GM12878 (cell line): ENCODE data around the gene SLC6A16. TPM values are rescaled to one million over a fixed set of nuclear protein-coding genes. Genes with fewer than 3 reads are reported as not detected.
"Not testable (repeated sequence)": the region's sequence is repeated elsewhere in the genome, so short reads cannot be mapped to it uniquely, and the experiment has no call there.

Source experiments
- ATAC-seq: fragments of 200-7000 bp; cut with Tn5 transposase; 3 replicates; pipeline ENCODE4 v1.9.1; 2020; ENCODE audit warnings: mild to moderate bottlenecking, moderate library complexity
- BruUV-seq: library from RNA; stranded (reverse); fragments of 400-500 nt; replicated peaks from 2 replicates; lab custom pipeline; 2021; lab: Mats Ljungman, UMichigan
- CTCF ChIA-PET: fragments of 300-600 bp; sonication (Branson Sonifier 250); formaldehyde crosslinking; extraction: SDS; loops from one replicate; lab custom pipeline; 2021; ENCODE audit warnings: inconsistent platforms; lab: Yijun Ruan, JAX
- POLR2A ChIA-PET: fragments of 350-600 bp; formaldehyde crosslinking; extraction: SDS; loops from one replicate; lab custom pipeline; 2021; ENCODE audit warnings: inconsistent platforms; lab: Charles Lee
- RAD21 ChIA-PET: fragments of 300-600 bp; sonication (Branson Sonifier 250); formaldehyde crosslinking; loops from one replicate; lab custom pipeline; 2023; ENCODE audit warnings: antibody characterized with exemption; ENCODE audit not compliant: unreplicated experiment; lab: Charles Lee
- SMC1A ChIA-PET: fragments of 300-600 bp; sonication (Branson Sonifier 250); formaldehyde crosslinking; loops from one replicate; lab custom pipeline; 2023; ENCODE audit not compliant: unreplicated experiment, uncharacterized antibody; lab: Charles Lee
- DNase-seq: peaks from one replicate; pipeline ENCODE4 v3.0.0-alpha.2; 2011; ENCODE audit warnings: low read depth, low spot score
- FAIRE-seq: peaks from 3 replicates; lab custom pipeline; 2011; peaks lifted over from hg19 to GRCh38; lab: Jason Lieb, UNC
- H2AFZ ChIP-seq: 2 replicates; pipeline ENCODE4 v1.6.0; 2011; ENCODE audit warnings: low read depth, low read length, control low read depth; ENCODE audit not compliant: control insufficient read depth
- H3K27ac ChIP-seq: 2 replicates; pipeline ENCODE4 v1.5.1; 2011; ENCODE audit warnings: control low read depth; ENCODE audit not compliant: control insufficient read depth, insufficient read depth
- H3K27me3 ChIP-seq, 2 experiments: replicated peaks in 1 of 2; 2 replicates each; pipeline versions ENCODE4 v1.6.0 to v1.6.1; 2011; ENCODE audit warnings: low read length in 1 of 2; ENCODE audit not compliant: control insufficient read depth in 2 of 2, insufficient read depth in 2 of 2
- H3K36me3 ChIP-seq, 2 experiments: 2 replicates each; pipeline ENCODE4 v1.5.1; 2011; ENCODE audit warnings: low read length in 1 of 2; ENCODE audit not compliant: control insufficient read depth in 2 of 2, insufficient read depth in 2 of 2
- H3K4me1 ChIP-seq: 2 replicates; pipeline ENCODE4 v1.6.1; 2011; ENCODE audit warnings: mild to moderate bottlenecking, low read length, moderate library complexity, mixed read lengths; ENCODE audit not compliant: control insufficient read depth, insufficient read depth
- H3K4me2 ChIP-seq: 2 replicates; pipeline ENCODE4 v1.6.0; 2011; ENCODE audit warnings: control low read depth; ENCODE audit not compliant: control insufficient read depth, insufficient read depth
- H3K4me3 ChIP-seq: fragments of 200-600 bp; sonication (generic); 2 replicates; pipeline ENCODE4 v1.5.1; 2016
- H3K79me2 ChIP-seq: 2 replicates; pipeline ENCODE4 v1.6.0; 2011; ENCODE audit warnings: low read length; ENCODE audit not compliant: control insufficient read depth, insufficient read depth
- H3K9ac ChIP-seq: 2 replicates; pipeline ENCODE4 v1.8.0; 2011; ENCODE audit warnings: low read length, control low read depth, mixed read lengths; ENCODE audit not compliant: control insufficient read depth, insufficient read depth
- H3K9me3 ChIP-seq: replicated peaks from 3 replicates; pipeline ENCODE4 v1.5.1; 2011; ENCODE audit warnings: mild to moderate bottlenecking, low read length; ENCODE audit not compliant: control insufficient read depth, insufficient read depth
- H4K20me1 ChIP-seq: 2 replicates; pipeline ENCODE4 v1.6.0; 2011; ENCODE audit not compliant: control insufficient read depth, insufficient read depth
- RAD21 ChIP-seq: IDR thresholded peaks from 2 replicates; pipeline ENCODE4 v1.6.1; 2011; ENCODE audit warnings: mild to moderate bottlenecking, low read depth, low read length, moderate library complexity; ENCODE audit not compliant: insufficient read depth
- SMC3 ChIP-seq: IDR thresholded peaks from 2 replicates; pipeline ENCODE4 v1.6.1; 2011; ENCODE audit warnings: low read length, improper control_type of control experiment, borderline replicate concordance
- WGBS: methylation state at CpG from one replicate; pipeline ENCODE4 v1.1.6; 2016; ENCODE audit warnings: low lambda C conversion rate; ENCODE audit not compliant: insufficient replicate concordance, insufficient coverage; ENCODE audit errors: missing lambda C conversion rate; 5-methylcytosine and 5-hydroxymethylcytosine counted together
- in situ Hi-C: fragments of 300-500 bp; cut with MboI; formaldehyde crosslinking; loops from 9 replicates; pipeline ENCODE4 v1.14.3; 2018; ENCODE audit warnings: mixed read lengths
- intact Hi-C: fragments of 100-400 bp; cut with micrococcal nuclease; formaldehyde crosslinking; loops from one replicate; pipeline ENCODE4 v1.14.2; 2022; ENCODE audit not compliant: unreplicated experiment
- polyA plus RNA-seq, 11 experiments: library from polyadenylated mRNA; depleted of rRNA in 4 of 11; unstranded in 6 of 11; stranded (reverse) in 5 of 11; fragments of >200 nt; fragmentation: Nextera tagmentation in 4 of 11; fragmentation: Illumina TruSeq in 1 of 11; extraction: Ambion mirVana in 4 of 11; extraction: Trizol in 1 of 11; gene quantifications; 1 replicate in 1 of 11; 2 replicates in 10 of 11; pipeline versions ENCODE4 v1.2.1 to v1.2.3, GENCODE V29; 2011 to 2016; ENCODE audit warnings: inconsistent platforms in 2 of 11, missing spikeins in 2 of 11, low read depth in 1 of 11
- total RNA-seq, 4 experiments: library from RNA; depleted of rRNA in 3 of 4; stranded (reverse); fragments of >200 nt in 3 of 4; fragmentation: Illumina TruSeq in 1 of 4; extraction: Trizol in 1 of 4; gene quantifications; 2 replicates each; pipeline versions ENCODE4 v1.2.1 to v1.2.3, GENCODE V29; 2013 to 2021
- TF ChIP-seq, protein P1 (sequence below): IDR thresholded peaks from 2 replicates; pipeline ENCODE4 v1.6.1; 2012; ENCODE audit warnings: low read depth, low read length, improper control_type of control experiment
- TF ChIP-seq, protein P2 (sequence below), 3 experiments: IDR thresholded peaks in 2 of 3; conservative IDR thresholded peaks in 1 of 3; 2 replicates each; pipeline ENCODE4 v1.5.1; 2011; ENCODE audit warnings: low read depth in 3 of 3, low read length in 3 of 3, mild to moderate bottlenecking in 3 of 3, control low read depth in 2 of 3, moderate library complexity in 2 of 3, inconsistent platforms in 1 of 3, mixed read lengths in 1 of 3; ENCODE audit not compliant: control insufficient read depth in 2 of 3, insufficient read depth in 1 of 3; ENCODE audit errors: extremely low read depth in 1 of 3

The SLC6A16 gene
- total and polyA plus RNA-seq, 10 of the 15 experiments (the other 5 are each of a cell fraction or from before 2014, with no cell fraction given) = 0.23 to 3.2 (median 0.54) TPM

DNA sequence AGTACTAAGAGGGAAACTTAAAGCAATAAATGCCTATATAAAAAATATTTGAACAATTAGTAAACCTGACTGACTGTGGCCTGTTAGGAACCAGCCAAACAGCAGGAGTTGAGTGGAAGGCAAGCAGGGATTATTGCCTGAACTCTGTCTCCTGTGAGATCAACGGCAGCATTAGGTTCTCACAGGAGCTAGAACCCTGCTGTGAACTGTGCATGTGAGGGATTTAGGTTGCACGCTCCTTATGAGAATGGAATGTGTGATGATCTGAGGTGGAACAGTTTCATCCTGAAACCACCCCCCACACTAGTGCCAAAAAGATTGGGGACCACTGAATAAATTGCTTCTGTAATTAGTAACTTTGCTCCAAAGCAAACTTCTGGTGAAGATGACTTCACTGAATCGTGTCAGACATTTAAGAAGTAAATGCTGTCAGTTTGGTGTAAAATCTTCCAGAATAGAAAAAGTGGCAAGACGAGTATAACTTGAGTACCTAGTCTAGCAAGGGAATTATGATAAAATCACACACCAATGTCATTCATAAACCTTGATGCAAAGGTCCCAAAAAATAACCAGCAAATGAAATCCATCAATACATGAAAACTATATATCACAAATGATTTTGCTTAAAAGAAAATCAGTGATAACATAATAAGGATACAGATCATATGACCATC lies 53.8 kb downstream of the SLC6A16 start (continued):
- TF ChIP-seq, protein P1, sequence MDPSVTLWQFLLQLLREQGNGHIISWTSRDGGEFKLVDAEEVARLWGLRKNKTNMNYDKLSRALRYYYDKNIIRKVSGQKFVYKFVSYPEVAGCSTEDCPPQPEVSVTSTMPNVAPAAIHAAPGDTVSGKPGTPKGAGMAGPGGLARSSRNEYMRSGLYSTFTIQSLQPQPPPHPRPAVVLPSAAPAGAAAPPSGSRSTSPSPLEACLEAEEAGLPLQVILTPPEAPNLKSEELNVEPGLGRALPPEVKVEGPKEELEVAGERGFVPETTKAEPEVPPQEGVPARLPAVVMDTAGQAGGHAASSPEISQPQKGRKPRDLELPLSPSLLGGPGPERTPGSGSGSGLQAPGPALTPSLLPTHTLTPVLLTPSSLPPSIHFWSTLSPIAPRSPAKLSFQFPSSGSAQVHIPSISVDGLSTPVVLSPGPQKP = no peak

DNA sequence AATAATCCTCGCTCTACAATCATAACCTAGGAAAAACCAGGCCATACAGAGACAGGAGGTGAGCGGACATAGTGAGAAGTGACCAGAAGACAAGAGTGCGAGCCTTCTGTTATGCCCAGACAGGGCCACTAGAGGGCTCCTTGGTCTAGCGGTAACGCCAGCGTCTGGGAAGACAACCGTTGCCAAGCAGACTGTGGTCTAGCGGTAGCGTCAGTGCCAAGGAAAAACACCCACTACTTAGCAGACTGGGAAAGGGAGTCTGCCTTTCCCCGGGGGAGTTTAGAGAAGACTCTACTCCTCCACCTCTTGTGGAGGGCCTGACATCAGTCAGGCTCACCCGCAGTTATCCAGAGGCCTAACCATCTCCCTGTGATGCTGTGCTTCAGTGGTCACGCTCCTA lies 58.6 kb downstream of the SLC6A16 start:
- H3K27ac ChIP-seq, H2AFZ ChIP-seq, H3K4me2 ChIP-seq, H4K20me1 ChIP-seq, BruUV-seq, in situ Hi-C loops, H3K79me2 ChIP-seq, H3K9me3 ChIP-seq, H3K4me3 ChIP-seq, SMC1A ChIA-PET, DNase-seq, H3K27me3 ChIP-seq, H3K4me1 ChIP-seq, H3K36me3 ChIP-seq, ATAC-seq, POLR2A ChIA-PET, H3K9ac ChIP-seq, FAIRE-seq: not testable (repeated sequence)
- TF ChIP-seq SMC3 (peak; percentile 8; the same call in 1 of the 2 replicates), RAD21 (peak; percentile 38; the same call in 1 of the 2 replicates)
- TF ChIP-seq, protein P2, sequence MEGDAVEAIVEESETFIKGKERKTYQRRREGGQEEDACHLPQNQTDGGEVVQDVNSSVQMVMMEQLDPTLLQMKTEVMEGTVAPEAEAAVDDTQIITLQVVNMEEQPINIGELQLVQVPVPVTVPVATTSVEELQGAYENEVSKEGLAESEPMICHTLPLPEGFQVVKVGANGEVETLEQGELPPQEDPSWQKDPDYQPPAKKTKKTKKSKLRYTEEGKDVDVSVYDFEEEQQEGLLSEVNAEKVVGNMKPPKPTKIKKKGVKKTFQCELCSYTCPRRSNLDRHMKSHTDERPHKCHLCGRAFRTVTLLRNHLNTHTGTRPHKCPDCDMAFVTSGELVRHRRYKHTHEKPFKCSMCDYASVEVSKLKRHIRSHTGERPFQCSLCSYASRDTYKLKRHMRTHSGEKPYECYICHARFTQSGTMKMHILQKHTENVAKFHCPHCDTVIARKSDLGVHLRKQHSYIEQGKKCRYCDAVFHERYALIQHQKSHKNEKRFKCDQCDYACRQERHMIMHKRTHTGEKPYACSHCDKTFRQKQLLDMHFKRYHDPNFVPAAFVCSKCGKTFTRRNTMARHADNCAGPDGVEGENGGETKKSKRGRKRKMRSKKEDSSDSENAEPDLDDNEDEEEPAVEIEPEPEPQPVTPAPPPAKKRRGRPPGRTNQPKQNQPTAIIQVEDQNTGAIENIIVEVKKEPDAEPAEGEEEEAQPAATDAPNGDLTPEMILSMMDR (IDR thresholded peaks at IDR 0.05 in 2 of 3, conservative IDR thresholded peaks at IDR 0.05 in 1 of 3; ENCODE audit: control insufficient read depth in 2 of 3, extremely low read depth in 1 of 3, insufficient read depth in 1 of 3, low read depth in 3 of 3, low read length in 3 of 3) = peak; percentile 30 to 43 (median 38); a peak in 5 of 6 replicates
- ChIA-PET RAD21 (interaction anchor here (1.2 to 1.3 kb wide), 2 partner anchors 74 to 204 kb away, joined by 3 read pairs; no protein-coding TSS in a partner anchor), CTCF (interaction anchor here (0.6 to 1.9 kb wide), 6 partner anchors 13 to 207 kb away, joined by 3 to 8 read pairs (median 4); no protein-coding TSS in a partner anchor)
- intact Hi-C loops = loop anchor here (1.0 kb wide), 1 partner anchor 177 kb away; no protein-coding TSS in a partner anchor
- WGBS = 28% methylated on average over 12 of the region's 12 CpGs
